Karpas-422 (cell line): ENCODE measurements around the gene NEUROD6. TPM values are rescaled to one million over a fixed set of nuclear protein-coding genes. Genes with fewer than 3 reads are reported as not detected.

Experiments
- DNase-seq: peaks from one replicate; pipeline ENCODE4 v3.0.0-alpha.2; 2015
- H2AFZ ChIP-seq: fragments of 200-600 bp; sonication (generic); 2 replicates; pipeline ENCODE4 v1.6.1; 2014; ENCODE audit warnings: antibody characterized with exemption, low read length, mixed read lengths
- H3K27ac ChIP-seq: fragments of 200-600 bp; sonication (generic); 2 replicates; pipeline ENCODE4 v1.5.1; 2014; ENCODE audit warnings: mild to moderate bottlenecking, low read length, moderate library complexity
- H3K27me3 ChIP-seq: fragments of 200-600 bp; sonication (generic); 2 replicates; pipeline ENCODE4 v1.6.1; 2014; ENCODE audit warnings: low read length, mixed read lengths
- H3K36me3 ChIP-seq: fragments of 200-600 bp; sonication (generic); 2 replicates; pipeline ENCODE4 v1.6.1; 2014; ENCODE audit warnings: low read length, mixed read lengths; ENCODE audit not compliant: insufficient read depth
- H3K4me1 ChIP-seq: fragments of 200-600 bp; sonication (generic); 2 replicates; pipeline ENCODE4 v1.6.1; 2014; ENCODE audit warnings: mild to moderate bottlenecking, low read length, mixed read lengths
- H3K4me2 ChIP-seq: fragments of 200-600 bp; sonication (generic); 2 replicates; pipeline ENCODE4 v1.6.1; 2014; ENCODE audit warnings: low read length, low read depth, mild to moderate bottlenecking; ENCODE audit not compliant: poor library complexity, severe bottlenecking
- H3K4me3 ChIP-seq: fragments of 200-600 bp; sonication (generic); 2 replicates; pipeline ENCODE4 v1.5.1; 2014; ENCODE audit warnings: mild to moderate bottlenecking, antibody characterized with exemption, low read length, mixed read lengths
- H3K79me2 ChIP-seq: fragments of 200-600 bp; sonication (generic); 2 replicates; pipeline ENCODE4 v1.6.1; 2014; ENCODE audit warnings: mild to moderate bottlenecking, low read length, mixed read lengths
- H3K9ac ChIP-seq: fragments of 200-600 bp; sonication (generic); 2 replicates; pipeline ENCODE4 v1.6.0; 2014; ENCODE audit warnings: low read length
- H3K9me2 ChIP-seq: fragments of 200-600 bp; sonication (generic), shearing (Covaris generic); replicated peaks from 2 replicates; pipeline ENCODE4 v1.6.0; 2014; ENCODE audit warnings: mild to moderate bottlenecking, low read length, moderate library complexity; ENCODE audit not compliant: insufficient read depth
- H3K9me3 ChIP-seq: fragments of 300-700, 200-600 bp; sonication (generic); 2 replicates; pipeline ENCODE4 v1.6.1; 2014; ENCODE audit warnings: low read length, mixed read lengths
- H4K20me1 ChIP-seq: fragments of 200-600 bp; sonication (generic); 2 replicates; pipeline ENCODE4 v1.6.1; 2014; ENCODE audit warnings: mild to moderate bottlenecking, antibody characterized with exemption, low read length, low read depth; ENCODE audit not compliant: insufficient read depth
- total RNA-seq: library from RNA; depleted of rRNA; stranded (reverse); fragments of >200 nt; shearing (Covaris generic); gene quantifications from 2 replicates; pipeline ENCODE4 v1.2.3, GENCODE V29; 2014; ENCODE audit warnings: low replicate concordance

Gene NEUROD6
- total RNA-seq, 1 experiment from 2014 or later: not detected

DNA sequence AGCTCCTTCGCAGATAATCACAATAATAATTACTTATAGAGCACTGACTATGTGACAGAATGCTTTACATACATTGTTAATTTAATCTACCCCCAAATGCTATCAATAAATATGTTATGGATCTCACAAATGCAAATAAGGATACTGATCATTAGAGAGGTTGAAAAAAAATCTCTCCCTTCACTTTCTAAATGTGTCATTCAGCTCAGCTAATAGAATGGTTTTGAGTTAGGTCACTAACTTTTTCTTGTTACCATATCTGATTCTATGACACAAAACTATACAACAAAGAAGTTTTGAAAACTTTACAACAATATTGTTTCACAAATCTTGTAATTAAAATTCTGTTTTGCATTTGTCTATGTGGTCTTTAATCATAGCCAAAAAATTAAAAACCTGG is 17.4 kb downstream of the NEUROD6 start:
- Histone ChIP-seq H3K9me3 (no peaks in the 10 kb centered on the region), H3K36me3 (no peaks in the 10 kb centered on the region), H3K4me3 (no peak overlapping the region), H3K79me2 (no peaks in the 10 kb centered on the region), H3K4me2 (no peak overlapping the region), H3K27ac (no peak overlapping the region), H2AFZ (no peak overlapping the region), H4K20me1 (no peaks in the 10 kb centered on the region), H3K27me3 (no peaks in the 10 kb centered on the region), H3K4me1 (no peaks in the 10 kb centered on the region), H3K9me2 (no peaks in the 10 kb centered on the region), H3K9ac (no peak overlapping the region)
- DNase-seq: no peak

- no peak for DNase-seq
- Histone ChIP-seq H3K4me1 (no peaks in the 10 kb centered on the region), H3K9ac (no peak overlapping the region), H3K27ac (no peak overlapping the region), H3K36me3 (no peaks in the 10 kb centered on the region), H3K4me3 (no peak overlapping the region), H3K9me3 (no peaks in the 10 kb centered on the region), H2AFZ (no peak overlapping the region), H3K79me2 (no peaks in the 10 kb centered on the region), H3K9me2 (no peaks in the 10 kb centered on the region), H4K20me1 (no peaks in the 10 kb centered on the region), H3K27me3 (no peaks in the 10 kb centered on the region), H3K4me2 (no peak overlapping the region)
These were observed 19.9 kb downstream of the NEUROD6 start for GRCh38 chr7:31320675-31321074.

DNA sequence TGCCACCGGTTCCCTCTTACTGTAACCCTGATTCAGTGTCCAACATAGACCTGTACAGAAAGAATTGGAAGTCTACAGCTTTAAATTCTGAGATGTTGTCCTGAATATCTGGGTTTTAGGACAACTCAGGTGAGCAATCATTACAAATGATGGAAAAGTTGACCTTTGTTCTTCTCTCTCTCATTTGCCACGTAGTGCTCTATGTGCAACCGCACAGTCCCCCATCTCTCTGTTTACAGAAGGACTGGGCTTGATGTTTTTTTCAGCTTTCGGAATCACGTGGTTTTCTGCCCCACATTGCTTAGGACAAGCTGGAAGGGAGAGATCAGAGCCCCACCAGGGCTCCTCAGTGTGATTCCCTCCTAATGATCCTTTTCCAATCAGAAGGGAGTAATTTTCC is 22.2 kb downstream of the NEUROD6 start:
- Histone ChIP-seq H3K79me2 (no peaks in the 10 kb centered on the region), H4K20me1 (no peaks in the 10 kb centered on the region), H3K9ac (no peak overlapping the region), H3K4me1 (no peaks in the 10 kb centered on the region), H3K36me3 (no peaks in the 10 kb centered on the region), H3K9me2 (no peaks in the 10 kb centered on the region), H3K27ac (no peak overlapping the region), H2AFZ (no peak overlapping the region), H3K27me3 (no peaks in the 10 kb centered on the region), H3K4me2 (no peak overlapping the region), H3K9me3 (no peaks in the 10 kb centered on the region), H3K4me3 (no peak overlapping the region)
- no peak for DNase-seq

GRCh38 chr7:31316876-31317275 is 23.6 kb downstream of the NEUROD6 start:
- Histone ChIP-seq H3K9me3 (no peaks in the 10 kb centered on the region), H3K9me2 (no peaks in the 10 kb centered on the region), H2AFZ (no peak overlapping the region), H3K9ac (no peak overlapping the region), H3K4me1 (no peaks in the 10 kb centered on the region), H3K27ac (no peak overlapping the region), H3K27me3 (no peaks in the 10 kb centered on the region), H4K20me1 (no peaks in the 10 kb centered on the region), H3K36me3 (no peaks in the 10 kb centered on the region), H3K4me2 (no peak overlapping the region), H3K79me2 (no peaks in the 10 kb centered on the region), H3K4me3 (no peak overlapping the region)
- DNase-seq: no peak

- Histone ChIP-seq H3K4me1 (no peaks in the 10 kb centered on the region), H2AFZ (no peak overlapping the region), H3K79me2 (no peaks in the 10 kb centered on the region), H4K20me1 (no peaks in the 10 kb centered on the region), H3K27ac (no peak overlapping the region), H3K4me2 (no peak overlapping the region), H3K9me2 (no peaks in the 10 kb centered on the region), H3K9me3 (no peaks in the 10 kb centered on the region), H3K4me3 (no peak overlapping the region), H3K36me3 (no peaks in the 10 kb centered on the region), H3K9ac (no peak overlapping the region), H3K27me3 (no peaks in the 10 kb centered on the region)
- DNase-seq: no peak
These were observed 24.8 kb downstream of the NEUROD6 start for GRCh38 chr7:31315758-31316157.

DNA sequence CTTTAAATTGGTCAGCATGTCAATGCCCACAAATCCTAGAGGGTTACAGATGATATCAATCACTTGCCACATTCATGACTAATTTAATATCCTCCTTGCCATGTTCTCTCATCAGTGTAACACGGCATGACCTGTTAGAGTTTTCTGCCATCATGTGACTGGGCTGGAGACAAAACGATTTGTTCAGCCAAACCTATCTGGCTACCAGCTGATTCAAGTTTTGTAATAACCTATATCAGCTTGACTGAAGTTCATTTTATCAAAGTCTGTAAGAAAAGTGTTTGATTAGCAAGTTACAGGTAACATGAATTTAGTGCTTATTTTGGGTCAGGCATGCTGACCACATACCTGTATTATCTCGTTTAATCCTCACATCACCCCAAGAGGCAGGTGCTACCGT is 25.7 kb downstream of the NEUROD6 start:
- Histone ChIP-seq H2AFZ (no peak overlapping the region), H4K20me1 (no peaks in the 10 kb centered on the region), H3K27me3 (no peaks in the 10 kb centered on the region), H3K9ac (no peak overlapping the region), H3K27ac (no peak overlapping the region), H3K4me1 (no peaks in the 10 kb centered on the region), H3K4me2 (no peak overlapping the region), H3K79me2 (no peaks in the 10 kb centered on the region), H3K9me2 (no peaks in the 10 kb centered on the region), H3K9me3 (no peaks in the 10 kb centered on the region), H3K36me3 (no peaks in the 10 kb centered on the region), H3K4me3 (no peak overlapping the region)
- DNase-seq: no peak

GRCh38 chr7:31312889-31313288 is 27.6 kb downstream of the NEUROD6 start:
- H3K4me1 ChIP-seq: no peaks in the 10 kb centered on the region
- H3K36me3 ChIP-seq: no peaks in the 10 kb centered on the region
- no peaks in the 10 kb centered on the region for H3K9me2 ChIP-seq
- no peak overlapping the region for H3K27ac ChIP-seq
- no peaks in the 10 kb centered on the region for H3K79me2 ChIP-seq
- no peaks in the 10 kb centered on the region for H3K9me3 ChIP-seq
- H4K20me1 ChIP-seq: no peaks in the 10 kb centered on the region
- no peak overlapping the region for H3K4me3 ChIP-seq
- no peak for DNase-seq
- H3K4me2 ChIP-seq: no peak overlapping the region
- H3K9ac ChIP-seq: no peak overlapping the region
- H2AFZ ChIP-seq: no peak overlapping the region
- no peaks in the 10 kb centered on the region for H3K27me3 ChIP-seq

- Histone ChIP-seq H3K4me3 (no peak overlapping the region), H3K4me1 (no peaks in the 10 kb centered on the region), H3K4me2 (no peak overlapping the region), H3K36me3 (no peaks in the 10 kb centered on the region), H3K27me3 (no peaks in the 10 kb centered on the region), H2AFZ (no peak overlapping the region), H3K9ac (no peak overlapping the region), H3K9me3 (no peaks in the 10 kb centered on the region), H4K20me1 (no peaks in the 10 kb centered on the region), H3K9me2 (no peaks in the 10 kb centered on the region), H3K79me2 (no peaks in the 10 kb centered on the region), H3K27ac (no peak overlapping the region)
- no peak for DNase-seq
These were observed 29.0 kb downstream of the NEUROD6 start for GRCh38 chr7:31311552-31311951.

GRCh38 chr7:31310321-31310935 is 30.1 kb downstream of the NEUROD6 start:
- Histone ChIP-seq H3K4me2 (no peak overlapping the region), H2AFZ (no peak overlapping the region), H3K4me3 (no peak overlapping the region), H3K27me3 (no peaks in the 10 kb centered on the region), H3K36me3 (no peaks in the 10 kb centered on the region), H3K27ac (no peak overlapping the region), H3K9me2 (no peaks in the 10 kb centered on the region), H3K79me2 (no peaks in the 10 kb centered on the region), H4K20me1 (no peaks in the 10 kb centered on the region), H3K9me3 (no peaks in the 10 kb centered on the region), H3K4me1 (no peaks in the 10 kb centered on the region), H3K9ac (no peak overlapping the region)
- DNase-seq: no peak
